Activated CD8-positive, alpha-beta memory T cell treated with anti-CD3 and anti-CD28 coated beads for 1 hour (primary cell): ENCODE results near the gene SH3GLB1.

Source experiments
- DNase-seq, 2 donors: peaks; one replicate each; pipeline ENCODE4 v3.0.0-alpha.2; 2020; ENCODE audit warnings: low read depth in 1 of 2; ENCODE audit errors: extremely low read depth in 1 of 2

The SH3GLB1 gene

DNA sequence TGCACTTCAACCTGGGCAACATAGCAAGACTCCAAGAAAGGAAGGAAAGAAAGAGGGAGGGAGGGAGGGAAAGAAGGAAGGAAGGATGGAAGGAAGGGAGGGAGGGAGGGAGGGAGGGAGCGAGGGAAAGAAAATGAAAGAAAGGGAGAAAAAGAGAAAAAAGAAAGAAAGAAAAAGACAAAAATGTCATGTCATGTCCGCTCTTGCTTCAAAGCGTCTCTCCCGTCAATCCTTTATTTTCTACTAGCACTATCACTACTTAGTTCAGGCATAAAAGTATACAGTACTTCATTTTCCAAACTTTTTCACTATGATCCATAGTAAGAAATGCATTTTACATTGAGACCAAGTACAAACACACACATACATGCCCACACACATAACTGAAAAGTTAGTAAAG, 64.7 kb downstream of the SH3GLB1 start:
- DNase-seq = no peak

DNA sequence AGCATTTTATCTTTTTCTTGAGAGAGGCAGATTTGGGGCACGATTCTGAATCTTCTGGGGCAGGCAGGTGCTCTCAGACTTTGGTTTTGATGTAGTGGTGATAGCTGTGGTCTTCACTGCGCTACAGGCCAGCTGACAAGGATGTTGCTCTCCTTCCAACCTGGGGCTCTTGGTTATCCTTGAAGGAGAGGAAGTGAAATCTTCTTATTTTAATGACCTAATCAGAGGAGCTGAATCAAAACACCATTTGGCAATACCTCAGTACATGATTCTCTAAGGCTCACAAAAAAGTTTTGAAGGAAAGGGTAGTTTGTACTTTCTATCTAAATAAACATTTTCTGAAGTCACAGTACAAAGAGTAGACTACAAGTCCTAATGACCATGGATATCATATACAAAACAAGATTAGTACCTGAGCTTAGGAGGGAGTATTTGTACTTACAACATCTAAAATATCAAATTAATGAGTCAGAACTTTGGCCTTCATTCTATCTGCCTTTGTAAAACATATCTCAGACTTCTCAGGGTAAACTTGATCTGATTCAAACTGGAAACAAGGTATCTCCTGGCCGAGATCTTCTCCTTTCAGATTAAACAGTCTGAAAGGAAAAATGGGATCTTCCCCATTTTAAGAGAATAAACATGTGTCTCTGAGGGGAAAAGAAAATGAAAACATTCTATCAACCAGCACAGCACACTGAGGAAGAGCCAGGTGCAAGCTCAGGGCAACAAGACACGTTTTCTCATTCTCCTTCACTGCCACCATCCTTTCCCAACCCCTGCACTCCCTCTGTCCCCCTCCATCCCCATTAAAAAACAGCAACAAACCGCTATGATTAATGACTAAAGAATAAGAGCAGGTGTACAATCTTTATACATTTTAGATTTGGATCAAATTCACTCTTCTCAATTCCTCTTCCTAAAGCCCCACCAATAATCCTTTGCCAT, 69.2 kb downstream of the SH3GLB1 start:
- no peak for DNase-seq

DNA sequence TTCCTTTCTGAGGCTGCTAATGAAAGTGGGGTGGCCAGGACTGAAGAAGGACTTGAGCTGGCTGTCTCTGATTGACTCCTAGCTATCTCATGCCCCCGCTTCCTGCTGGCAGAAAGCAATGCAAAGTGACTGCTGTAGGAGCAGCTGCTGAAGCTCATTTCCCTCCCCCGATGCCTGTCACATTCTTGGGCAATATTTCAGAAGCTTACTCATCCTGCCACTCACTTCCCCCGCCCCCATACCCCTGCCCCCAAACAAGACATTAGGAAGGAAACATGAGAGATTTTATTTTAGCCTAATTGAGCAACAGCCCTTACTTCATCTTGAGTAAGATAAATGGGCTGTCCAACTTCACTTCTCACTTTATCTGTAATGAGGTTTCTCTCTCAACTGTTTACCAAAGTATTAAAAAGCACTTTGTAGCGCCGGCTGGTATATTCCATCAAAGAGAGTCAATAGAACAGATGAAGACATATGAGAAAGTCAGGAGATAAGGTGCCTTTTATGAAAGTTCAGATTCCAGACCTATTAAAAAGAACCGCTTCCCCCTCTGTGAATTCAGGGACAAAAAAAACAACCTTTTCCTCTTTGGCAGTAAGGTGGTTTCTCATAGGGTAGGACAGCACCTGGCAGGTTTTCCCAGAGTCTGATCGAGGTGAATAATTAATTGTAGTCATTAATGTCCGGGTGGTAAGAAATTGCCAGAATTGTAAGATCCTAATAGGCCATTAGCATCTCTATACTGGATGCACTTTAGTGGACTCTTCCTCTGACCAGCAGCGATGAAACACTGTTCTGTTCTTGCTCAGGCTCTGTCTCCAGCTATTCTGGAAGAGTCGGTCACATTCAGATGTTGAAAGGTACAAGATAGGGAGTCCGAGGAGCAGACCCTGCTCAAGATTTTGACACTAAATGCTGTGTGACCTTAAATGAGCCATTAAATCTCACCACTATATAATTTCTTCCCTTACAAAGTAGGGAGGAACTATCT, 70.2 kb downstream of the SH3GLB1 start:
- DNase-seq = no peak

DNA sequence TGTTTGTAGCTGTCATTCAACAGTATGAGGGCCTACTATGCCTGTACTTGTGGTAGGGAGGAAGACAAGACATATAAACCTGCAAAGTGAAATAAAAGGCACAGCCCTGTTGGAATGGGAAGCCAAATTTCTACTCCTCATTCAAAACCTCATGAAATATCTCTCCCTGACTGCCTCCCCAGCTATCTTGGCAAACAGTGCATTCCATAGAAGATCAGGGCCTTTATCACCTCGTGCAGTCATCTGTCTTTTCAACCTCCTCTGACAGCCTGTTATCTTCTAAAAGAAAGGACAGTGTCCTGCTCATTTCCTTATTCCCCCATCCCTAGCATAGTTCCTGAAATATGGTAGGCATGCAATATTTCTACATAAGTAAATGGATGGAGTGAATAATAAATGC, 71.0 kb downstream of the SH3GLB1 start:
- DNase-seq = no peak

DNA sequence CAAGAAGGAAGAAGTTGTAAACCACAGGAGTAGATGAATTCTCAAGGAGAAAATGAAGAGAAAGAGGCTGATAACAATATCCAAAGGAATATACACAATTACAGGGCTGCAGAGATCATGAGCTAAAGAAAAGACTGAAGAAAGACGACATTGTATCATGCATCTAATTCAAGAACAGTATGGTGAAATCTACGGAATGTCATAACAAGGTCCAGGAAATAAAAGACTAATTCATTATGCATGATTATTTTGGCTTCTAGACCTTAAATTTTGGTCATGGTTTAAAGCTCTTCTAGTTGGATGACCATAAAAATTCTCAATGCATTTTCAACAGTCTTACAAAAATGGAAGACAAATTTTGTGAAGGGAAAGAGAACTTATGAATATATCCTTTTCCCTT, 71.7 kb downstream of the SH3GLB1 start:
- no peak for DNase-seq

DNA sequence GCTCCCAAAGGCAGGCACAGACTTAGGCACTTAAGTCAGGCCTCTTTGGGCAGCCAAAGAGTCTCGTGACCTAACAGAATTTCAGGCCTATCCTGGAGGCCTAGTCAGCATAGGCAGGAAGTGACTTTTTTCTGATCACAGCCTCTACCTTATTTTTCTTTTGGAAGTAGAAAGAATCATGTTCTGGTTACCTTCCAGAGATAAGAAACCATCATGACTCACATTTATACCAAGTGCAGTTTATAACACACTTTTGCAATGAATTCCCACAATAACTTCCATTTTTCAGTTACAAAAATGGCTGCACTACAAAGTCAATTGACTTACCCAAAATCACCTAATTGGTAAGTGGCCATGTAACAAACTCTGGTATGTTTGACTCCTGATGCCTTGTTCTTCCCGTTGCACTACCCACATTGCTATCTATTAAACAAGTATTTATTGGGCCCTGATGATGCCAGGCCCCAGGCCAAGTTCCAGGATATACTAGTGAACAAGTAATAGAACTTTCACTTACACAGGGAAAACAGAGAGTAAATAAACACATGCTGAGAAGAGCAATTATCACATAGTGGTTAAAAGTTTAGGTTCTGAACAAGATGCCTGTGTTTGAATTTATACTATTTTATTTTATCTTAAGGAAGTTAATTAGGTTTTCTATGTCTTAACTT, 74.3 kb downstream of the SH3GLB1 start:
- no peak for DNase-seq

DNA sequence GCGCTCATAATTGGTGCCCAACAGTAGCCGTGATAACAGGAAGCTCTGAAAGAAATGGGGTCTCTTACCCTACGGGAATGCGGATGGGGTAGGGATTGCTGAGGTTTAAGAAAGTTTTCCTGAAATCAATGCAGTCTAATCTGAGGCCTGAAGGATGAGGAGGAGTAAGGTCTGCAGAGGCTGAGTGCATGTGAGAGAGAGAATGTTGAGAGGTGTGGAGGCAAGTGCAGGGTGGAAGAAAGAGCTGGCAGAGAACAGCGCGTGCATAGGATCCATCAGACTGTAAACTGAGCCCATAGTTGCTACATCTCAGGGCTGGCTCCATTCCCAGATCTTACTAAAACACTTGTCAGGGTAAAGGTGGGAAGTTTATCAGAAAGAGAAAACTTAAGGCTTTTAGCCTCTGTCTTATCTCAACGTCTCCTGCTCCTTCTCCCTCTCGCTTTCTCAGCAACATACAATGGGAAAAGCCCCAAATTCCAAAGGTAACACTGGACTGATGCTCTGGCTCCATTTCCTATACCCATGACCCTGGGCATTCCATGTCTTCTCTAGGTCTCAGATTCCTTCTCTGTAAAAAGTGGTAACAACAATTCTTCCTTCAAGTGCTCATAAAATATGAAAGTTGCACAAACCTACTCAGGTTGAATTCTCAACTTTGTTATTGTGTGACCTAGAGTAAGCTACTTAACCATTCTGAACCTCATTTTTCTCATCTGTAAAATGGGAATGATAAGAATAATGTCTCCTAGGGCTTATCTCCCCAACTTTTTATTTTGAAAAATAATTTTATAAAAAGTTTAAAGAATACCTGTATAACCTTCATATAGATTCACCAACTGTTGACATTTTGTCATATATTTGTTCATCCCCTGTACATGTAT, 75.2 kb downstream of the SH3GLB1 start:
- DNase-seq = no peak

DNA sequence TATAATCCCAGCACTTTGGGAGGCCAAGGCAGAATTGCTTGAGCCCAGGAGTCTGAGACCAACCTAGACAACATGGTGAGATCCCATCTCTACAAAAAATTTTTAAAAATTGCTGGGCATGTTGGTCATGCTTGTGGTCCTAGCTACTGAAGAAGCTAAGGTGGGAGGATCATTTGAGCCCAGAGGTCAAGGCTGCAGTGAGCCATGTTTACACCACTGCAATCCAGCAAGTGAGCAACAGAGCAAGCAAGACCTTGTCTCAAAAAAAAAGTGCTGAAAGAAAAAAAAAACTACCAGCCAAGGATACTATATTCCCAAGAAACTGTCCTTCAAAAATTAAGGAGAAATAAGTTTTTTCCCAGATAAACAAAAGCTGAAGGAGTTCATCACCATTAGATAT, 78.1 kb downstream of the SH3GLB1 start:
- DNase-seq = no peak

DNA sequence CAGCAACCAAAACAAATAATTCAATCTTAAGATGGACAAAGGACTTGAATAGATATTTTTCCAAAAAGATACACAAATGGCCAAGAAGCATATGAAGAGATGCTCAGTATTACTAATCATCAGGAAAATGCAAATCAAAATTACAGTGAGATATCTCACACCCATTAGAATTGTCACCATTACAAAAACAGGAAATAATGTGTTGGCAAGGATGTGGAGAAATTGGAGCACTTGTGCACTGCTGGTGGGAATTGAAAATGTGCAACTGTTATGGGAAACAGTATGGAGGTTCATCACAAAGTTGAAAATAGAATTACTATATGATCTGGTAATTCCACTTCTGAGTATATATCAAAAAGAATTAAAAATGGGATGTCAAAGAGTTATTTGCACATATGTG, 83.2 kb downstream of the SH3GLB1 start:
- no peak for DNase-seq

DNA sequence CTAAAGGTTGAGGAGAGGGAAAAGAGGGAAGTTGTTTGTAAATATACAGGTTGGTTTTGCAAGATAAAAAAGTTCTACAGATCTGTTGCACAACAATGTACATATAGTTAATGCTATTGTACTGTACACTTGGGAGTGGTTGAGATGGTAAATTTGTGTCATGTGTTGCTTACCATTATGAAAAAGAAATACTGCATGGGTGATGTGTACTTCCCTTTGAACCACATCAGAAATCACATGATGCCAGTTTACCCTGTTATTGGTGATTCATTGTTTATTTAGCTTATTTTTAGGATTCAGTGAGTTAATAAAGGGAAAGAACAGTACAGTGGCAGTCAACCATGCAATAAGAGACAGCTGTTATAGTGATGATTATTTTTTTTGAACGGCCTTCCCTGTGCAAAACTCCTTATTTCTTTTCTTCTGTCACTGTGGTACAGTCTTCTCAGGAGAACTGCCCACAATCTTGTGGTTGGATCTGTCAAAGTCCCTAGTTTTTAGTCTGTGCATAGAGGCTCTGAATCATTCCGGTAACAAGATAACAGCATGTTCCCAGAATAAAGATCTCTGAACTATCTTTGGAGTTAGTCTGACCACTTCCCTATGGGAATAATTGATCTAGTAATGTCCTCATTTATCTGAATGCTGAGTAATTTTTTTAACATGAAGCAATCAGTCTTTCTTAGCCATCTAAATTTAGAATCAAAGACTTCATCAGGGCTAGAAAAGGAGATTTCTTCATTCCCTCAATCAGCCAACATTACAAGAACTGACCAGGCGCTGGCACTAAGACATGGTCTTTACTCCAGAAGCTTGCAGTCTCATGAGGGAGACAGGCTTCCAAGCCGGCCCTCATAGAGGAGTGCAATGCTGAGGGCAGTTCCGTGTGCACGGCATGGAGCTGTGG, 84.2 kb downstream of the SH3GLB1 start:
- no peak for DNase-seq

DNA sequence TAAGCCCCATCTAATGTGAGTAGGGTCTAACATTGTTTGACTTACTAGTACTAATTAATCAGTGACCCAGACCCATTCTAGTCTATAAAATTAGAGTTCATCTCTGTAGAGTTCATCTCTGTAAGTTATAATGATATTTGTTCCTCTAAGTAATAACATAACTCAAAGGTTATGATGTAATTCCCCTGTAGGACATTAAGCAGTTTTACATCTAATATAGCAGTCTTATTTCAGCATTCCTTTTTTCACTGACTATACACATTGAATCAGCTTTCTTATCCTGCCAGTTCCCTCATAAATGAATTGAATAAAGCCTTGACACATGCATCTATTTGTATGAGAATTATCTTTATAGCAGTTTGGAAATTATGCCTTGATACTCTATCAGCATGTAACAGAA, 90.9 kb downstream of the SH3GLB1 start:
- no peak for DNase-seq
